ENCODE data around the gene TMEM89.

Gene TMEM89

DNA sequence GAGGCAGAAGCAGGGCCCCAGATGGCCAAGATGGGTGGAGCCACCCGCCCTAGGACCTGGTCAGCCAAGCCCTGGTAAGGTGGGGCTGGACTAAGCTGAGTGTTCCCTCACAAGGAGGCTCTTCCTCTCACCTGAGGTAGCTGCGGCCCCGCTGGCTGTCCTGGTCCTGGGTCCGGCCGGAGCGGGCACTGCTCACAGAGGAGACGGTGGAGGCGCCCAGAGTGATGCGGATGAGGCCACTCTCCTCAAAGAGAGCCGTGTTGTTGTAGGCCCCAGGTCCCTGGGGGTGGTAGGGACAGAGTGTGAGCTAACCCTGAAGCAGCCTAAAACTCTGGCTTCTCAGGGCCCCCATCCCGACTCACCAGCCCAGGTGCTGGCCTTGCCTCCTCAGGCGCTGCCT, 21.0 kb upstream of the TMEM89 start:
- in situ Hi-C loops (cut with MboI; ENCODE audit: low sequenced_read_pairs): no loop called here

DNA sequence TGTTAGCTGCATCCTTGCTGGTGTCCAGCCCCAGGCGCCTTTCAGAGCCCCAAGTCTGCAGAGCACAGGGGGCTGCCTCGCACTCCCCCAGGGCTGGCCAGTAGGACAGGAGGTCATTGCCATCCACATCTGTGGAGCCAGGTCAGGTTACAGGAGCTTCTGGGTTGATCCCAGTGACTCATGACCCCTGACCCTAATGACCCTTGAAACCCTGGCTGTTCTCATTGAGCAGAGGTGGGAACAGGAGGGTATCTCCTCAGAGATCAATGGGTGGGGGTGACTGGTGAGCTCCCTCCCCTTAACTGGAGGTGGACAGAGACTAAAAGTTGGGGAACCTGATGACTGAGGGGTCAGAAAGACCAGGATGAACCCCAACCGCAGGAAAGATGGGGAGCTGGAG, 19.8 kb upstream of the TMEM89 start:
- in situ Hi-C loops (cut with MboI; ENCODE audit: low sequenced_read_pairs): no loop called here

DNA sequence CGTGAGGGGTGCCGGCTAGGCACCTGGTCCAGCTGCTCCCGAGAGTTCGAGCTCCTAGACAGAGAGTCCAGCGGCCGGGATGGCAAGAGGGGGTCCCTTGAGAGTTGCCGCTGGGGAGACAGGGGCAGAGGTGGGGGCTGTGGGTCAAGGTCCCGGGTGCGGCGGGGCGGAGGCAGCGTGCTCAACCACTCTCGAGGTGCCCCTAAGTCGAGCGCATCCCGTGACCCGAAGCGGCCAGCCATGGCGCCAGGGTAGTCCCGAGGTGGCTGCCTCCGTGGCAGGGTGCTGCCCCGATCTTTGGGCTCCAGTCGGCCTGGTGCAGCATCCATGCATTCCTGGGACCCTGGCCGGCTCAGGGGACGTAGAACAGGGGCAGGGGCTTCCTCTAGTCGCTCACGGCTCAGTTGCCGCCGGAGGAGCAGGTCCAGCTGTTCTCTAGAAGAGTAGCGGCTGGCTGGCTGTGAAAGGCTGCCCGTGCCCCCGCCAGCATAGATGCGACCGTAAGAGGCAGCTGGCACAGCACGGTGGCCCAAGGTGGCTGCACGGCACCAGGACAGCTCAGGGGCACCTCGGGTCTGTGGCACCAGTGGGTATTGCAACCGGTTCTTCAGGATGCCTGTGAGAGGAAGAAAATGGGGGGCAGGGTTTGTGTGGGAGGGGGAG, 18.5 kb upstream of the TMEM89 start:
- in situ Hi-C loops (cut with MboI; ENCODE audit: low sequenced_read_pairs): no loop called here

DNA sequence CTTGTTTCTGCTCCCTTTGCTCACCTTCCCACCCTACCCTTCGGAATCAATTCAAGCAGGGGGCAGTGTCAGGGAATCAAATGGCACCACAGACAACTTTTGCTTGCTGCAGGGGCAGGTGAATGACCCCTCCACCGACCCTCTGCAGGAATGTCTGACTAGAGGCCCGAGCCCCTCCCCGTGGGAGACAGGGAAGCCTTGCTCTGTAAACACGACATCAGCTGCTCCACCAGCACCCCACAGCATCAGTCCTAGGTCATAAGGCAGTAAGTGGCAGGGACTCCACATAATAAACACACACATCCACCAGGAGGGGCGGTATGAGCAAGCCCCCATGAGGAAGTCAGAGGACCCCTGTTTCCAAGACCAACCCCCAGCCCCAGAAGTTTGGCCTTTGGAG, 15.7 kb upstream of the TMEM89 start:
- in situ Hi-C loops (cut with MboI; ENCODE audit: low sequenced_read_pairs): no loop called here

DNA sequence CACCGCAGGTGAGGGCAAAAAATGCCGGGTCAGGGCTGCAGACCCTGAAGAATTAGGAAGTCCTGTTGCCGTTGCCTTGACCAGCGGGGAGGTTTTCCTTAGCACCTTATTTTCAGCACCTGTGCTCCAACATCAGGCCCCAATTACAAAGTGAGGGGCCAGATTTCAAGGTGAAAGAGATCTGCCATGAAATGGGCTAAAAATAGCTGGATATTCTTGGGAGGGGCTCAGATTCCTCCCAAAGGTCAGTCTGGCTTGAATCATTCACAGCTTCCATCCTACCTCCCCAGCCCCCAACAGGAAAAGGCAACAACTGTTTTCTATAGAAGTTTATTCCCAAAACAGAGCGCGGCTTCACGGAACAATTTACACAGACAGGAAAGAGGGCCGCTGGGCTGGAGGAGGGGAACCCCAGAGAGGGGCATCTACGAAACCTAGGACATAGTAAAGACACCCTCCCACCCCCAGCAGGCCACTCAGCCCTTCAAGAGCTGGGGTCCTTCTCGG, 14.6 kb upstream of the TMEM89 start:
- in situ Hi-C loops (cut with MboI; ENCODE audit: low sequenced_read_pairs): no loop called here

DNA sequence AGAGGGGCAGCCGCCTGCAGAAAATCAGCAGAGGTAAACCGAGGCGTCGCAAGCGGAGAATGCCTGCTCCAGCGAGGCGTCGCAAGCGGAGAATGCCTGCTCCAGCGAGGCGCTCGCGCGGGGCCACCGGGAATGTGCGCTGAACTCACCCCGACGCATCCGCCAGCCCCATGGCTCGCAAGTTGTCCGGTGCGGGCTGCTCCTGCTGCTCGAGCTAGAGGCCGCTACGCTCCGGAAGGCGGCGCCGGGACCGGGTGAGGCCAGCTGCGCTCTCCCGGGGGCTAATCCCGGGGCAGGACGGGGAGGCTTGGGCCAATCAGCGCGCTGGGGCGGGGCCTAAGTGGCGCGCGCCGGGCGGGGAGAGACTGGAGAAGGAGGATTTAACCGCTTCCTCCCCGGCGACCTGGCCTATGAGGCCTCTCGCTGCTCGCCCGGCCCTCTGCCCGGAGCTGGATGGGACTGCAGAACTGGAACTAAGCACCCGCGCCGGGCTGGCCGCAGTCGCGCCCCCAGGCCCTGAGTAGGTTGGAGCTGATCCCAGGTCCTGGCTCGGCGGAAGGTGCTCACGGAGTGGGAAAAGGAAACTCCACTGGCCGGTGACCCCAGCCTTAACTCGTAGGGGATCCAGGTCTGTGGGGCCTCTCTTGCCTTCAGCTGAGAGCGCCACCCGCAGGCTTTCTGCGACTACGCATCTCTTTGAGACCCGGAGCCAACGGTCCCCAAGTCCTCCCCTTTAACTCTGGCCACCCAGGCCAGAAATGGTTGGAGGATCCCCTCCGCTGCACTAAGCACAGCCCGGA, 13.9 kb upstream of the TMEM89 start, which contains the start of gene SLC26A6:
SLC26A6 (minus strand) TSS at position 240 of the 800 bp plus-strand sequence; CDS start at position 172, 68 bp downstream.
- in situ Hi-C loops (cut with MboI; ENCODE audit: low sequenced_read_pairs): no loop called here

DNA sequence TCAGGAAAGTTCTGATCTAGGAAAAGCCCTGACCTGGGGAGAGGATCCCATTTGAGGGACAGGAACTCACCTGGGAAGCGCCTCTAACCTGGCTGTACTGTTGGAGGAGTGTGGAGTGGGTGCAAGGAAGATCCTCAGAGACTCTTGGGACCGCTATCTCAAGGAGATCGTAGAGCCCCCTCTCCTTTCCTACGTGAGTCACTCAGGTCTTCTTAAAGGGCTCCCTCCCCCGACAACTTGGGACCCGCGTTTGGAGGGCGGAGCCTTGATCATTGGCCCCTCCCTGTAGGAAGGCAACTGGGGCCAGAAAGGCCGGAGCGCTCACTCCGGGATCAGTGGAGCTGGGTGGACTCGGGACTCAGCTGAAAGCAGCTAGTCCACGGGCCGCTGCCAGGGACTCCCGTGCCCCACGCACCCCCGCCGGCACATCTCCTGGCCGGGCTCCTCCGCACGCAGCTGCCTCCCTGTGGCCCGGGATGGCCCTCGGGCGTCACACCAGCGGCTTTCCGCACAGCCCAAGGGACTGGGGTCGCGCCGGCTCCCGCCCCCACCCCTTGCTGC, 13.2 kb upstream of the TMEM89 start:
- in situ Hi-C loops (cut with MboI; ENCODE audit: low sequenced_read_pairs): no loop called here

DNA sequence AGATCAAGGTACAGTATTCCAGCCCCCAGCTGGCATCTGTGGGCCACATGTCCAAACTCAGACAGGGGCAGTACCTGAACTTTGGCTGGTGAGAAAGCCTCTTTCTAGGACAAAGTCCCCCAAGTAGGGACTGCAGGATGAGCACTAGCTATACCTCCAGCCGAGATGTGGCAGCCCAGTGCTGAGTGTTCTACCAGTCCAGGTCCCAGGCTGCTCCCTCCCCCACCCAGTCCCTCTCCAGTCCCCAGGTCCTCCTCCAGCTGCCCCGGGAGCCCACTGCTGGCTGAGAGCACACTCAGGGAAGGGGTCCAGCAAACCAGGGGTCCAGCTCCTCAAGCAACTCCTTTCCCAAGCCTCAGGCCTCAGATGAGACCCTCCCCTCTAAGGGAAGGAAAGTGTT, 12.2 kb upstream of the TMEM89 start:
- in situ Hi-C loops (cut with MboI; ENCODE audit: low sequenced_read_pairs): no loop called here

DNA sequence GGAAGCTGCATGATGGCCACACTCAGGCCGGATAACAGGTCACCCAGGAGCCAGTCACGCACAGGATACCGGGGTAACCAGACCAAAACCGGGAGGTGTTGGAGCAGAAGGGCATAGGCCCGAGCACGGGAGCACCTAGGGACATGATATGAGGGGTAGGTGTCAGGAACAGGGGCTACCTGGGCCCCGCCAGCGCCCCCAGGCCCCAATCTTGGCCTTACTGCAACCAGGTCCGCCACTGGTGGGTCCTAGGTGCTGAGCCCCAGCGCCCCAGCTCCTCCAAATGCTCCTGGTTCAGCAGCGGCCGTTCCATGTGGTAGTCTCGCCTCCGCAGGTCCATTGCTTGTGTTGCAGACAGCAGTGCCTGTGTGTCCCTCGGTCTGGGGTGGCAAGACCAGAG, 11.7 kb upstream of the TMEM89 start:
- in situ Hi-C loops (cut with MboI; ENCODE audit: low sequenced_read_pairs): no loop called here

DNA sequence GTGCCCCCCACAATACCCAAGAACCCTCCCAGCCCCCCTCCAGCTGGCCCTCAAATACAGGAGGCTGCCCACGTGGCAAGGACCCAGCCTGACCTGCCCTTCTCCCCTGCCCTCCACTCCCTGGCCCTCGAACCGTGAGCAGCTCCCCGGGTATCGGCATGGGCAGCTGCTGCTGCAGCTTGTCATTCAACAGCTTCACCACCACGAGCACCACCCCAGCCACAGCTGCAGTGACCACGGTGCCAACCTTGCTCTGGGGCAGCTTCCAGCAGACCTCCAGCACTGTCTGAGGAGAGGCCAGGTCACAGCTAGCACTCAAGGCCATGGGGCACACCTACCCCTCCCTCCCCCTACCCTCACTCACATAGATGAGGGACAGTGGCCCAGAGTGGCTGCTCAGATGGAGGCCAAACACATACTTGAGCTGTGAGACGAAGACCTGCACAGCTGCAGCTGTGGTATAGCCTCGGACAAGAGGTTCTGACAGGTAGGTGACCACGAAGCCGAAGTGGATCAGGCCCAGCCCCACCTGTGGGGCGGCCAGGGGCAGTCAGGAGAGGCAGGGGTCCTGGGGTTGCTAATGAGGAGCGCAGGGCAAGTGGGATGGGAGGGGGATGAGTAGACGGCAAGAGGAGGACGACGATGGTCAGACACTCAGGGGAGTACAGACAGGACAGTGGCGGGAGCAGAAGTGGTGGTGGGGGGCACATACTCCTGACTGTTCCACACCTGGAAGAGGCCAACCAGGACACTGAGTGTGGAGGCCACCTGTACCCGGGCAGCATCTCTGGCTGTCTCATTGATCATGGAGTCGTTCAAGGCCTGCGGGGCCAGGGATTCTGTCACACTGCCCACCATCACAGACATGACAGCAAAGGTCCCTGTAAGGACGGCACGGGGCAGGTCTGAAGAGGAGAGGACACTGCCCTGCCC, 10.2 kb upstream of the TMEM89 start:
- in situ Hi-C loops (cut with MboI; ENCODE audit: low sequenced_read_pairs): no loop called here

DNA sequence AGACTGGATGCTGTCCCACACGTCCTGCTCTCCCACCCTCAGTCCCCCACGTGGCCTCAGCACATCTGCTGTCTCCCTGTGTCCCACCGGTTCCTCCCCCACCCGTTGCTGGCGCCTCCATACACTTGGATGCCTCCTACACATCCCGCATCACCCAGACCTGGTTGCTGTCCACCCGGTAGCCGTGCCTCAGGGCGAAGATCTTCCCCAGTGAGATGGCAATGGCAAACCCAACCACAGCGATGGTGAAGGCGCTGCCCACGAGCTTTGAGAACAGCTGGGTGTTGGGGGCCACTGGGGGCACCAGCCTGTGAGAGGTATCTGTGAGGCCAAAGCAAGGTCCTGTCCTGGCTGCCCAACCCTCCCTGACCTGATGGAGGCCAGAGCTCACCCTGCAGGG, 9.3 kb upstream of the TMEM89 start:
- in situ Hi-C loops (cut with MboI; ENCODE audit: low sequenced_read_pairs): no loop called here

DNA sequence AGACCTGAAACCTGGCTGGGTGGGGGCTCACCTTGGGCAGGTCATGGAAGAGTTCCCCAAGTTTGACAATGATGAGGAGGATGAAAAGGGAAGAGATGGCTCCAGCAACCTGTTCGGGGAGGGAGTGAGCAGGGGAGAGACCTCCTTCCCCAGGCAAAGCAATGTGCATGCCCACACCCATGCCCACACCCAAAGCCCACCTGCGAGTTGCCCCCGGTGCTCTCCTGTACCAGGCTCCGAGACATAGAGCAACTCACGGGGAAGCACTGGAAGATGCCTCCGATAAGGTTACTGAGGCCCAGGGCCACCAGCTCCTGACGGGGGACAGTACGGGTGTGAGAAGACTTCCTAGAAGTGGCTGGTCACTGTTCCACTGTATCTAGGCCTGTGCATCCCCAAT, 8.8 kb upstream of the TMEM89 start:
- in situ Hi-C loops (cut with MboI; ENCODE audit: low sequenced_read_pairs): no loop called here

DNA sequence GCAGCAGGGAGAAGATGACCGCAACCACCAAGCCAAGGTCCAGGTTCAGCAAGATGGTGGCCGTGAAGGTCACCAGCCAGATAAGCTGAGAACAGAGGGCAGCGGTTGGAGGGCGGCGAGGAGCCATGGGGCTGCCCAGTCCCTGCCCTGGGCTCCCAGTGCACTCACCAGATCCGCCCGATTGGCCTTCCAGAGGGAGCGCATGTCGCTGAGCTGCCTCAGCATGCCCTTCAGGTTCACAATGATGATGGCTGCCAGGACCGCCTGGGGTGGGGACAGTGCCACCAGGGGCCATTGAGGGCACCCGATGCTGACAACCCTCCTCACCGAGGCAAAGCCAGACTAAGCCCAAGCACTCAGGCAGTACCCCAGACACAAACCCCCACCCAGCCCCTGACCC, 8.3 kb upstream of the TMEM89 start:
- in situ Hi-C loops (cut with MboI; ENCODE audit: low sequenced_read_pairs): no loop called here

DNA sequence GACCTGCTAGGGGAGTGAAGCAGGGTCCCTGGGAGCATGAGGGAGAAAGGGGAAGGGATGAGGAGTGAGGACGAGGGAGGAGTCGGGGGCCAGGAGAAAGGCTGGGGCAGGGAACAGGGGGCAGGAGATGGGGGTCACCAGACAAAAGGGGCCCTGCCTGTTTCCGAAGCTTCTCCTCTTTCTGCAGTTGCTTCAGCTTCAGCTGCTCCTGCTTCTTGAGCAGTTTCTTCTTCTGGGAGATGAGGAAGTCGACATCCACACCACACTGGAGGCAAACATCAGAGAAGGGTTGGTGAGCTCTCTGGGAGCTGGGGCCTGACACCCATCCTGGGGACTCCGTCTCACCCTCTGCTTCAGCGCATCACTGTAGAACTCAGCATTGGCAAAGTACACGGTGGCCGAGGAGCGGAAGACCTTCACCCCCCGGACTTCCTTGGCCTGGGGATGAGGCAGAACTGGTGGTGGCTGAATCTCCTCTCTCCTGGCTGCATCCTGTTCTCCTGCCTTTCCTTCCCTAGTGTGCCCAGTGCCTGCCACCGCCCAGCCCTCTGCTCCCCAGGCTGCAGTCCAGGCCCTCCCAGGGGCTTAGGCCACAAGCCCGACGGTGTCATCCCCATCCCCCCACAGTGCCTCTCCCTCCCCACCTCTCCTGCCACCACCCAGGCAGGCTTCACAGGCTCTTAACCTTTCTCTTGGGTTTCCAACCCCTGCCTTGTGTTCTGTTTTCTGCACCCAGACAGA, 6.9 kb upstream of the TMEM89 start:
- in situ Hi-C loops (cut with MboI; ENCODE audit: low sequenced_read_pairs): no loop called here

DNA sequence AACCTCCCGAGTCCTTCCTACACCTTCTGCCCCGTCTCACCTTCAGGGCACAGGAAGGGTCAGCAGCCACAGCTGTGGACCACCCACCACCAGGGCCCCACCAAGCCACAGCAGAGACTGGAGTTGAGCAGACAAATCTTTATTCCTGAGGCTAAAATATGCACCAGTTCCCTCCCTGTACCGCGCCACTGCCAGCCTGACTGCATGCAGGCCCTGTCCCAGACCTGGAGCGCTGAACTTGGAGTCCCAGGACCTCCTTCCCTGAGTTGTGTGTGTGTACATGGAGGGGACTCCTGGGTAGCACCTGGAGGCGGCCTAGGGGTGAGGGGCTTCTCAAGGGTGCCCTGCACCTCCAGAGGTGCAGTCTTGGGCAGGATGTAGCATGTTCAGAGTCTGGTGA, 4.0 kb upstream of the TMEM89 start:
- in situ Hi-C loops (cut with MboI; ENCODE audit: low sequenced_read_pairs): no loop called here

DNA sequence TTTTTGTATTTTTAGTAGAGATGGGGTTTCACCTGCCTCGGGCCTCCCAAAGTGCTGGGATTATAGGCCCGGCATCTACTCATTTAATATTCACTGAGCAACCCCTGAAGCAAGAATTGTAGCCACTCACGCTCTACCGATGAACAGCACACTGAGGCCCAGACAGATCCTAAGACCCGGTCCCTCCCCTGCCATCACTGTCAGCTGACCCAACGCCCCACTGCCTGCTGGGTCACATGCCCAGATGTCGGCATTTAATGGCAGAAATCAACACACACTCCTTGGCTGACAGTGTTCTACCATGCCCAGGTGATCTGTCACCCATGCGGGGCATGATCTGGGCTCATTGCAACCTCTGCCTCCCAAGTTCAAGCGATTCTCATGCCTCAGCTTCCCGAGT, 3.2 kb upstream of the TMEM89 start:
- in situ Hi-C loops (cut with MboI; ENCODE audit: low sequenced_read_pairs): no loop called here

DNA sequence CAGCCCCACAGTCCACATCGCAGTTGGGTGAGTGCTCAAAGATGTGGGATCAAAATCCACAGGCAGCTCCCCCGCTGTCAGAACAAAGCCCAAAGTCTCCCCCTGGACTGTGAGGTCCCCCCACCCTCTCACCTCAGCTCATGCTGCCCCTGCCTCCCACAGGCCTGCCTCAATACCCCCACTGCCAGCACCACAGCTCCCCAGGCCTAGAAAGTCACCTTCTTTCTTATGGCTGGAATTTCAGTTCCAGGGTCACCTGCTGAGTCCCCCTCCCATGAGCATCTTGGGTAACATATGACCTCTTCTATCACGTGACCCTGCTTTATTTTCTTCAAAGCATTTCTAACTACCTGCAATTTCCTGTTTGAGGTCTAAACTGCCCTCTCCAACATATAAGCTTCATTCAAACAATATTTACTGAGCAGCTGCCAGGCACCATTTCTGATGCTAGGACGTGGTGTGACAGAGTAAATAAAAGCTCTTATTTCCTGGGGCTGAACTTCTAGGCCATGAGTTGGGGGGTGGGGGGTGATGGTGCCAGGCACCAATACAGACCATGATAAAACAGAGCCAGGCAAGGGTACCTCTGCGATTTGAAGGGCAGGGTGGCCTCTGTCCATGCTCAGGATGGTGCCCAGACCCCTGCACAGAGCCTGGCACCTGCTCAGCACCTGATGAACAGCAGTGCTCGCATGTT, 2.4 kb upstream of the TMEM89 start:
- in situ Hi-C loops (cut with MboI; ENCODE audit: low sequenced_read_pairs): no loop called here

DNA sequence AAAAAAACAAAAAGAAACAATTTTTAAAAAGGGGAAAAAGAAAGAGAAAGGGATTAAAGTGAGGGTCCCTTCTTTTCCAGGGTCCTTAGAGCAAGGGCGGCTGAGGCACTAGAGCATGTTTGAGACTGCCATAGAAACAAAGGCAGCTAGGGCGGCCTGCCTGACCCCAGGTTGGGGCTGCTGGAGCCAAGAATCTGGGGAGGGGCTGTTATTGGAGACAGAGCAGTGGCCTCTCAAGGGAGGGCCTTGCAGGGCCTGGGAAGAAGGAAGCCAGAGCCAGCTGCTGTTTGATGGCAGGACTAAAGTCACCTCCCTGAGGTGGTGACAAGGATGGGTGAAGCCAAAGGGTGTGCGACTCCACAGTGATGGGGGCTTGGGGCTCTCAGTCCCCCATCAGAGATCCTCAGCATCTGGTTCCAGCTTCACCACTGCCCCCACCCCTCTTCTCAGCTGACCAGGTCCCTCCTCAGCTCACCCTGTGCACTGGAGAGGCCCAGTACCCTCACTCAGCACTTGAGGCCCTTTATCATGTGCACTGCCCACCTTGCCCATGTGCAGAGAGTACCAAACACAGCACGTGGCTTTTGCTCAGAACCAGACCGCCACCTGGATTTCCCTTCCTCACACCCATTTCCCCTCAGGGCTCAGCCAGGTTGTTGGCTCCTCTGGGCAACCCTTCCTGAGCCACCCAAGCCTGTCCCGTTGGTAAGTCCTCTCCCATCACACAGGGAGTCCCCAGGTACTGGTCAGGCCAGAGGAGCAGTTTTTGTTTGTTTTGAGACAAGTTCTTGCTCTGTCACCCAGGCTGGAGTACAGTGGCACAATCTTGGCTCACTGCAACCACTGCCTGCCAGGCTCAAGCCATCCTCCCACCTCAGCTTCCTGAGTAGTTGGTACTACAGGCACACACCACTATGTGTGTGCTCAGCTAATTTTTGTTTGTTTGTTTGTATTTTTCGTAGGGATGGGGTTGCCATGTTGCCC, 1.7 kb downstream of the TMEM89 start:
- in situ Hi-C loops (cut with MboI; ENCODE audit: low sequenced_read_pairs): no loop called here

All from hTERT RPE-1 (cell line).